MM.1S (cell line): ENCODE results near the gene PTPRD.

Experiments used
- DNase-seq: peaks from one replicate; pipeline ENCODE4 v3.0.0-alpha.2; 2015
- H2AFZ ChIP-seq: fragments of 300-600 bp; sonication (generic); 2 replicates; pipeline ENCODE4 v1.6.0; 2016; ENCODE audit warnings: antibody characterized with exemption, low read length
- H3F3A ChIP-seq: fragments of 300-600 bp; sonication (generic); 2 replicates; pipeline ENCODE4 v1.6.1; 2016; ENCODE audit warnings: mild to moderate bottlenecking, antibody characterized with exemption, low read length, moderate library complexity, mixed read lengths; ENCODE audit not compliant: insufficient read depth
- H3K27ac ChIP-seq: fragments of 300-600 bp; sonication (generic); 2 replicates; pipeline ENCODE4 v1.5.1; 2016; ENCODE audit warnings: mild to moderate bottlenecking, low read length
- H3K27me3 ChIP-seq: fragments of 300-600 bp; sonication (generic); replicated peaks from 2 replicates; pipeline ENCODE4 v1.6.0; 2016; ENCODE audit warnings: low read length; ENCODE audit not compliant: insufficient read depth
- H3K36me3 ChIP-seq: fragments of 300-600 bp; sonication (generic); replicated peaks from 2 replicates; pipeline ENCODE4 v1.6.1; 2016; ENCODE audit warnings: mild to moderate bottlenecking, low read length, mixed read lengths; ENCODE audit not compliant: insufficient read depth
- H3K4me1 ChIP-seq: fragments of 300-600 bp; sonication (generic); 2 replicates; pipeline ENCODE4 v1.6.1; 2016; ENCODE audit warnings: low read length, mixed read lengths
- H3K4me2 ChIP-seq: fragments of 300-600 bp; sonication (generic); 2 replicates; pipeline ENCODE4 v1.6.0; 2016; ENCODE audit warnings: low read depth, low read length
- H3K4me3 ChIP-seq: fragments of 300-600 bp; sonication (generic); 2 replicates; pipeline ENCODE4 v1.5.1; 2016; ENCODE audit warnings: low read length, mixed read lengths
- H3K79me2 ChIP-seq: fragments of 300-600 bp; sonication (generic); 2 replicates; pipeline ENCODE4 v1.6.1; 2016; ENCODE audit warnings: mixed run types, low read length, mixed read lengths
- H3K9ac ChIP-seq: fragments of 300-600 bp; sonication (generic); 2 replicates; pipeline ENCODE4 v1.6.1; 2016; ENCODE audit warnings: low read length, mixed read lengths
- H3K9me2 ChIP-seq: fragments of 300-600 bp; sonication (generic); replicated peaks from 2 replicates; pipeline ENCODE4 v1.6.1; 2016; ENCODE audit warnings: mild to moderate bottlenecking, low read length, mixed read lengths; ENCODE audit not compliant: insufficient read depth
- H3K9me3 ChIP-seq: fragments of 300-600 bp; sonication (generic); replicated peaks from 2 replicates; pipeline ENCODE4 v1.6.1; 2016; ENCODE audit warnings: mild to moderate bottlenecking, low read length, mixed read lengths; ENCODE audit not compliant: insufficient read depth
- H4K20me1 ChIP-seq: fragments of 300-600 bp; sonication (generic); 2 replicates; pipeline ENCODE4 v1.6.1; 2016; ENCODE audit warnings: mild to moderate bottlenecking, low read length, moderate library complexity, mixed read lengths; ENCODE audit not compliant: insufficient read depth
- CTCF ChIP-seq: fragments of 300-600 bp; sonication (generic); IDR thresholded peaks from 2 replicates; pipeline ENCODE4 v1.5.1; 2016; ENCODE audit warnings: antibody characterized with exemption, low read length, mixed read lengths
- EZH2 ChIP-seq: fragments of 300-600 bp; sonication (generic); optimal IDR thresholded peaks from 2 replicates; pipeline ENCODE3; 2017; ENCODE audit warnings: low read depth, mild to moderate bottlenecking, antibody characterized with exemption, low read length, mixed read lengths
- EZH2phosphoT487 ChIP-seq: fragments of 300-600 bp; sonication (generic); IDR thresholded peaks from 2 replicates; pipeline ENCODE4 v1.6.1; 2018; ENCODE audit warnings: antibody characterized with exemption, low read length

PTPRD gene

GRCh38 chr9:8874482-8874881 lies 1738.3 kb downstream of the PTPRD start:
- Histone ChIP-seq H4K20me1 (no peaks in the 10 kb centered on the region), H3K27ac (no peak overlapping the region), H3K9ac (no peak overlapping the region), H3F3A (no peaks in the 10 kb centered on the region), H3K27me3 (no peaks in the 10 kb centered on the region), H3K4me3 (no peak overlapping the region), H2AFZ (no peak overlapping the region), H3K9me3 (no peaks in the 10 kb centered on the region), H3K9me2 (no peaks in the 10 kb centered on the region), H3K79me2 (no peaks in the 10 kb centered on the region), H3K36me3 (no peaks in the 10 kb centered on the region), H3K4me1 (no peaks in the 10 kb centered on the region), H3K4me2 (no peak overlapping the region)
- no peak for DNase-seq
- no peak for TF ChIP-seq EZH2phosphoT487
- no peak for TF ChIP-seq CTCF
- TF ChIP-seq EZH2 = no peak

GRCh38 chr9:8872802-8873201 lies 1740.0 kb downstream of the PTPRD start:
- no peaks in the 10 kb centered on the region for H3K9me2 ChIP-seq

GRCh38 chr9:8871796-8872445 lies 1740.9 kb downstream of the PTPRD start:
- Histone ChIP-seq H3K27ac (no peak overlapping the region), H3K9ac (no peak overlapping the region), H3K27me3 (no peaks in the 10 kb centered on the region), H3K79me2 (no peaks in the 10 kb centered on the region), H3K9me2 (no peaks in the 10 kb centered on the region), H3K4me2 (no peak overlapping the region), H3K4me1 (no peaks in the 10 kb centered on the region), H3K9me3 (no peaks in the 10 kb centered on the region), H2AFZ (no peak overlapping the region), H3K36me3 (no peaks in the 10 kb centered on the region), H3F3A (no peaks in the 10 kb centered on the region), H3K4me3 (no peak overlapping the region), H4K20me1 (no peaks in the 10 kb centered on the region)
- no peak for DNase-seq
- TF ChIP-seq EZH2phosphoT487 (no peak), EZH2 (no peak), CTCF (no peak)

More at GRCh38 chr9:8872802-8873201, 1740.0 kb downstream of the PTPRD start:
- Histone ChIP-seq H3K79me2 (no peaks in the 10 kb centered on the region), H3K4me3 (no peak overlapping the region), H3K27ac (no peak overlapping the region), H3K9ac (no peak overlapping the region), H2AFZ (no peak overlapping the region), H3K4me2 (no peak overlapping the region), H3K4me1 (no peaks in the 10 kb centered on the region), H3K9me3 (no peaks in the 10 kb centered on the region), H3F3A (no peaks in the 10 kb centered on the region), H3K27me3 (no peaks in the 10 kb centered on the region), H4K20me1 (no peaks in the 10 kb centered on the region), H3K36me3 (no peaks in the 10 kb centered on the region)
- DNase-seq = no peak
- TF ChIP-seq EZH2phosphoT487 (no peak), EZH2 (no peak), CTCF (no peak)
